HG02938 (cell line): ENCODE data around the gene IFIT1.
"Not testable (repeated sequence)": the region's sequence is repeated elsewhere in the genome, so short reads cannot be mapped to it uniquely, and the experiment has no call there.

Source experiments
- ATAC-seq: cut with Tn5 transposase; IDR thresholded peaks from one replicate; pipeline ENCODE4 v1.9.1; 2021; ENCODE audit warnings: mild to moderate bottlenecking, moderate library complexity; ENCODE audit not compliant: unreplicated experiment

Gene IFIT1

GRCh38 chr10:89428877-89429276 lies 36.5 kb downstream of the IFIT1 start:
- ATAC-seq: no peak

- no peak for ATAC-seq
Measured at GRCh38 chr10:89431977-89432376, 39.6 kb downstream of the IFIT1 start.

- no peak for ATAC-seq
Measured at GRCh38 chr10:89438525-89438924, 46.1 kb downstream of the IFIT1 start.

GRCh38 chr10:89440226-89441009 lies 48.0 kb downstream of the IFIT1 start:
- ATAC-seq: no peak

GRCh38 chr10:89442289-89442688 lies 49.9 kb downstream of the IFIT1 start:
- no peak for ATAC-seq

- ATAC-seq: not testable (repeated sequence)
Measured at GRCh38 chr10:89444819-89445218, 52.4 kb downstream of the IFIT1 start.

GRCh38 chr10:89450901-89451300 lies 58.5 kb downstream of the IFIT1 start:
- ATAC-seq: no peak

- no peak for ATAC-seq
Measured at GRCh38 chr10:89452193-89452592, 59.8 kb downstream of the IFIT1 start.

- no peak for ATAC-seq
Measured at GRCh38 chr10:89454561-89455347, 62.3 kb downstream of the IFIT1 start.
